Measurements from ENCODE around the gene AVEN. TPM values are rescaled to one million over a fixed set of nuclear protein-coding genes. Genes with fewer than 3 reads are reported as not detected.

AVEN gene
- total and polyA plus RNA-seq, 2 of the 13 experiments (the other 11 are each of a cell fraction or from before 2014, with no cell fraction given) = 4.4 to 17.5 TPM

GRCh38 chr15:34012461-34013028 lies 26.5 kb downstream of the AVEN start (continued):
- TF ChIP-seq ZFYVE20 (CRISPR knock-in tag; IDR thresholded peaks at IDR 0.05; ENCODE audit: borderline replicate concordance, low read depth) (no peak), CCDC6 (CRISPR knock-in tag; IDR thresholded peaks at IDR 0.05) (no peak), PAF1 (CRISPR knock-in tag; IDR thresholded peaks at IDR 0.05) (no peak), ZSCAN9 (CRISPR knock-in tag; IDR thresholded peaks at IDR 0.05; ENCODE audit: borderline replicate concordance) (no peak), ZNF644 (CRISPR knock-in tag; IDR thresholded peaks at IDR 0.05; ENCODE audit: low read depth) (no peak)
- TF ChIP-seq, protein P1, sequence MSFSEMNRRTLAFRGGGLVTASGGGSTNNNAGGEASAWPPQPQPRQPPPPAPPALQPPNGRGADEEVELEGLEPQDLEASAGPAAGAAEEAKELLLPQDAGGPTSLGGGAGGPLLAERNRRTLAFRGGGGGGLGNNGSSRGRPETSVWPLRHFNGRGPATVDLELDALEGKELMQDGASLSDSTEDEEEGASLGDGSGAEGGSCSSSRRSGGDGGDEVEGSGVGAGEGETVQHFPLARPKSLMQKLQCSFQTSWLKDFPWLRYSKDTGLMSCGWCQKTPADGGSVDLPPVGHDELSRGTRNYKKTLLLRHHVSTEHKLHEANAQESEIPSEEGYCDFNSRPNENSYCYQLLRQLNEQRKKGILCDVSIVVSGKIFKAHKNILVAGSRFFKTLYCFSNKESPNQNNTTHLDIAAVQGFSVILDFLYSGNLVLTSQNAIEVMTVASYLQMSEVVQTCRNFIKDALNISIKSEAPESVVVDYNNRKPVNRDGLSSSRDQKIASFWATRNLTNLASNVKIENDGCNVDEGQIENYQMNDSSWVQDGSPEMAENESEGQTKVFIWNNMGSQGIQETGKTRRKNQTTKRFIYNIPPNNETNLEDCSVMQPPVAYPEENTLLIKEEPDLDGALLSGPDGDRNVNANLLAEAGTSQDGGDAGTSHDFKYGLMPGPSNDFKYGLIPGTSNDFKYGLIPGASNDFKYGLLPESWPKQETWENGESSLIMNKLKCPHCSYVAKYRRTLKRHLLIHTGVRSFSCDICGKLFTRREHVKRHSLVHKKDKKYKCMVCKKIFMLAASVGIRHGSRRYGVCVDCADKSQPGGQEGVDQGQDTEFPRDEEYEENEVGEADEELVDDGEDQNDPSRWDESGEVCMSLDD (CRISPR knock-in tag; IDR thresholded peaks at IDR 0.05; ENCODE audit: borderline replicate concordance) = no peak

- H3K27me3 ChIP-seq (ENCODE audit: control insufficient read depth in 1 of 2, insufficient read depth in 2 of 2, low read length in 2 of 2) = no peaks in the 10 kb centered on the region
- WGBS (ENCODE audit: low lambda C conversion rate) = 67% methylated on average over 2 of the region's 2 CpGs
- intact Hi-C loops (cut with micrococcal nuclease; ENCODE audit: unreplicated experiment) (no loop called here), in situ Hi-C loops (cut with HindIII; ENCODE audit: extremely low pct_ligation_motif_present, low pct_unique_long_range_greater_than_20kb) (no loop called here)
- H2AFZ ChIP-seq (ENCODE audit: low read length) = no peak overlapping the region
- H3K4me2 ChIP-seq (ENCODE audit: low read depth, low read length) = no peak overlapping the region
- no peak overlapping the region for H3K4me3 ChIP-seq (replicated peaks in 1 of 3; ENCODE audit: insufficient read depth in 1 of 3, low read depth in 2 of 3, low read length in 3 of 3)
- BruUV-seq (replicated peaks) = no TSS peak
- no peak for FAIRE-seq
- H3K79me2 ChIP-seq (ENCODE audit: insufficient read depth, low read length) = no peaks in the 10 kb centered on the region
- H3K36me3 ChIP-seq (replicated peaks in 1 of 2; ENCODE audit: control insufficient read depth in 1 of 2, insufficient read depth in 2 of 2, low read length in 2 of 2) = no peaks in the 10 kb centered on the region
- ATAC-seq = no peak
- no peak overlapping the region for H3K9ac ChIP-seq (ENCODE audit: insufficient read depth, low read depth, low read length)
- H3K4me1 ChIP-seq (ENCODE audit: insufficient read depth, low read length) = no peaks in the 10 kb centered on the region
- no peaks in the 10 kb centered on the region for H3K9me3 ChIP-seq (ENCODE audit: low read length)
- no peaks in the 10 kb centered on the region for H4K20me1 ChIP-seq (ENCODE audit: insufficient read depth, low read length)
- ChIA-PET CTCF (ENCODE audit: low intra/inter-chr PET ratio, low total read pairs) (no interaction called here), POLR2A (no interaction called here)
- no peak for DNase-seq (ENCODE audit: low spot score)
- TF ChIP-seq, protein P2, sequence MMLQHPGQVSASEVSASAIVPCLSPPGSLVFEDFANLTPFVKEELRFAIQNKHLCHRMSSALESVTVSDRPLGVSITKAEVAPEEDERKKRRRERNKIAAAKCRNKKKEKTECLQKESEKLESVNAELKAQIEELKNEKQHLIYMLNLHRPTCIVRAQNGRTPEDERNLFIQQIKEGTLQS (CRISPR knock-in tag; IDR thresholded peaks at IDR 0.05) = no peak
- TF ChIP-seq ZFX (CRISPR knock-in tag; IDR thresholded peaks at IDR 0.05; ENCODE audit: low read depth) = no peak
- TF ChIP-seq ZNF777 (CRISPR knock-in tag; IDR thresholded peaks at IDR 0.05) = no peak
- TF ChIP-seq TERF1 (CRISPR knock-in tag; IDR thresholded peaks at IDR 0.05) = no peak
- TF ChIP-seq IKZF4 (CRISPR knock-in tag; IDR thresholded peaks at IDR 0.05; ENCODE audit: borderline replicate concordance, low read depth, not compliant biosample characterization) = no peak
- TF ChIP-seq ZFP62 (CRISPR knock-in tag; IDR thresholded peaks at IDR 0.05) = no peak
- no peak for TF ChIP-seq XBP1 (CRISPR knock-in tag; IDR thresholded peaks at IDR 0.05)
- no peak for TF ChIP-seq ZNF749 (CRISPR knock-in tag; IDR thresholded peaks at IDR 0.05; ENCODE audit: borderline replicate concordance)
- no peak for TF ChIP-seq ETV5 (CRISPR knock-in tag; IDR thresholded peaks at IDR 0.05; ENCODE audit: borderline replicate concordance)
- no peak for TF ChIP-seq IRX3 (CRISPR knock-in tag; IDR thresholded peaks at IDR 0.05; ENCODE audit: borderline replicate concordance, low read depth)
- no peak for TF ChIP-seq GABPB1 (CRISPR knock-in tag; IDR thresholded peaks at IDR 0.05)
- TF ChIP-seq ZNF746 (CRISPR knock-in tag; IDR thresholded peaks at IDR 0.05) = no peak
- TF ChIP-seq SP5 (CRISPR knock-in tag; IDR thresholded peaks at IDR 0.05; ENCODE audit: borderline replicate concordance, low read depth) = no peak
- TF ChIP-seq, protein P3, sequence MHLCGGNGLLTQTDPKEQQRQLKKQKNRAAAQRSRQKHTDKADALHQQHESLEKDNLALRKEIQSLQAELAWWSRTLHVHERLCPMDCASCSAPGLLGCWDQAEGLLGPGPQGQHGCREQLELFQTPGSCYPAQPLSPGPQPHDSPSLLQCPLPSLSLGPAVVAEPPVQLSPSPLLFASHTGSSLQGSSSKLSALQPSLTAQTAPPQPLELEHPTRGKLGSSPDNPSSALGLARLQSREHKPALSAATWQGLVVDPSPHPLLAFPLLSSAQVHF (CRISPR knock-in tag; IDR thresholded peaks at IDR 0.05) = no peak
- H3K27ac ChIP-seq (ENCODE audit: extremely low read length, insufficient read depth, low read length) = no peak overlapping the region
Measured at GRCh38 chr15:34011481-34011880, 27.5 kb downstream of the AVEN start.

Data from HepG2 (cell line).